Renal pelvis (tissue), 4 donors: ENCODE data around the gene CIPC. TPM values are rescaled to one million over a fixed set of nuclear protein-coding genes. Genes with fewer than 3 reads are reported as not detected.

Source experiments
- DNase-seq: peaks from one replicate; pipeline ENCODE4 v3.0.0-alpha.2; 2013
- polyA plus RNA-seq, 3 donors: library from polyadenylated mRNA; unstranded; fragments of 120-200 nt; gene quantifications; one replicate each; pipeline ENCODE4 v1.2.1, GENCODE V29; 2013; ENCODE audit not compliant: insufficient read length in 3 of 3

Gene CIPC
- polyA plus RNA-seq, 3 donors: 19.6 to 26.7 (median 24.5) TPM

GRCh38 chr14:77098529-77099353, 683 bp downstream of the CIPC start:
- DNase-seq: no peak

DNA sequence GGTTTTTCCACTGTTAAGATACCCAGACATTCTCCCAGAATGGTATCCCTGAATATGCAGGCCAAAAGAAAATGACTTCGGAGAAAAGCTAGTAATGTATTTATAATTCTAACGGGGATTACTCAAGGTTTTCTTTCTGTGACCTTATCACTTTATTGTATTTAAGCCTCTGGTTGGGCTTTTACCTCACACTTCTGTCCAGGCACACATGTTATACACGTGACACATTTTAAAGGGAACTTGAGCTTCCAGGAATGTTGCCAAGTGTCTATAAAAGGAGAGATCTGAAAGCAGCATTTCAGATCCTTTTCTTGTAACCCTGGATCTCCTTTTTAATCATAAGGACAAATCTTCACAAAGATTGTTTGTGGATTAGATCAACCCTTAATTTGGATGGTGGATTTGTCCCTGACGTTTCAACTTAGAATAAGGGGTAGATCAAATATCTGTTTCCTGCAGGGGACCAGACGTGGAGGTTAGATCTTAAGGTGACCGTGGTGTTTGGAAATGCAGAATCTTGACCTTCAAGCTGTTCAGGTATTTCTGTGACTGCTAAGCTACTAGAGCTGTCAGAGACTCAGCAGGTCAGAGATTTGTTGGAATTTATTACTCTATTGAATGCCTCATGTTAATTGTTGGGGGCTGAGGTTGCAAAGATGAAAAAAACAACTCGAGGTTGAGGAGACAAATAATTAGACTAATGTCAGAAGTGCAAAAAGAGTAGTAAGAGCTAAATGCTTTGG, 1.5 kb downstream of the CIPC start:
- DNase-seq: peak; percentile 58

DNA sequence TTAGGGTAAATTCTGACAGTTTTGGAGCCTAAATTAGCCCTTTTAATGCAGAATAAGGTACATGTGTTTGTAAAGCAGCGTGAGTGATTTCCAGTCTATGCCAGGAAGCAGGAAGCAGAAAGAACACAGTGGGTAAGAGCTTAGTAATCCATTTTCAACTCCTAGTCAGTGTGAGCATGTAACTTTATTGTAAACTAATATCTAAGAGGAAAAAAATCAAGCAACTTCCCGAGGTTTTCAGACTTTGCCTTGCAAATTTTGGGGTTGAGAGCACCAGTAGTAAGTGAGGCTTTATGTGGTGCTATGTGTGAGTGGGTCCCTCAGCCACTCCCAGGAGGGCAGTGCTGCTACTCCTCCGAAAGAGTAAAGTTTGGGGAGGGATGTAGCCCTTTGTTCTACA, 2.9 kb downstream of the CIPC start:
- DNase-seq: no peak

DNA sequence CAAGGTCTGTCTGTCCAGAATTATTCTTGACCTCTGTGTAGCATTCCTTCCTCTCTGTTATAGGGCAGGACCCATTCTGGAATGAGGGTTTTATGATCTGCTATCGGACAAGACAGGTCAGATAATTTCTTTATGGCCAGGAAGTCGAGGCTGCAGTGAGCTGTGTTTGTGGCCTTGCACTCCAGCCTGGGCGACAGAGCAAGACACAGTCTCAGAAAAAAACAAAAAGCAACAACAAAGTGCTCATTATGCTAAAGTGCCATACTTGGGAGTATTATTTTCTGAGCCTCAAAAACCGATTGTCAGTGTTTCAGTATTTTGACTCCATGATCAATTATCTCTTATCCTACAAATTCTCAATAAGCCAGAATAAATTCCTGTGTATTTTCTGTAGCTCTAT, 4.1 kb downstream of the CIPC start:
- DNase-seq: no peak

GRCh38 chr14:77103475-77103874, 5.4 kb downstream of the CIPC start:
- no peak for DNase-seq

GRCh38 chr14:77103951-77104350, 5.9 kb downstream of the CIPC start:
- no peak for DNase-seq

DNA sequence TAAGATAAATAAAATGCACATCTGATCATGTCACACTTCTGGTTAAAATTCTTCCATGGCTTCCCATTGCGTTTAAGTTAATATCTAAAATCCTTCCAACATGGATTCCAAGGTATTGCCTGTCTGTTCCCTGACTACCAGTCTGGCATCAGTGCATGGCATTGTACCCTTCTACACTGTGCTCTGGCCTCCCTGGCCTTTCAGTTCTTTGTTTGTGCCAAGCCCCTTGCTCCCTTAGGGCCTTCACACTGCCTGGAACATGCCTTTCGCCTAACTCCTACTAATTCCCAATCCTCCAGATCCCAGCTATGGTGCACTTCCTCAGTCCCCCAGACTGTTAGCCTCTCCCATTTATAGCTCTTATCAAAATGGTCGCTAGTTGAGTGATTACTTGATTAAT, 6.3 kb downstream of the CIPC start:
- no peak for DNase-seq

DNA sequence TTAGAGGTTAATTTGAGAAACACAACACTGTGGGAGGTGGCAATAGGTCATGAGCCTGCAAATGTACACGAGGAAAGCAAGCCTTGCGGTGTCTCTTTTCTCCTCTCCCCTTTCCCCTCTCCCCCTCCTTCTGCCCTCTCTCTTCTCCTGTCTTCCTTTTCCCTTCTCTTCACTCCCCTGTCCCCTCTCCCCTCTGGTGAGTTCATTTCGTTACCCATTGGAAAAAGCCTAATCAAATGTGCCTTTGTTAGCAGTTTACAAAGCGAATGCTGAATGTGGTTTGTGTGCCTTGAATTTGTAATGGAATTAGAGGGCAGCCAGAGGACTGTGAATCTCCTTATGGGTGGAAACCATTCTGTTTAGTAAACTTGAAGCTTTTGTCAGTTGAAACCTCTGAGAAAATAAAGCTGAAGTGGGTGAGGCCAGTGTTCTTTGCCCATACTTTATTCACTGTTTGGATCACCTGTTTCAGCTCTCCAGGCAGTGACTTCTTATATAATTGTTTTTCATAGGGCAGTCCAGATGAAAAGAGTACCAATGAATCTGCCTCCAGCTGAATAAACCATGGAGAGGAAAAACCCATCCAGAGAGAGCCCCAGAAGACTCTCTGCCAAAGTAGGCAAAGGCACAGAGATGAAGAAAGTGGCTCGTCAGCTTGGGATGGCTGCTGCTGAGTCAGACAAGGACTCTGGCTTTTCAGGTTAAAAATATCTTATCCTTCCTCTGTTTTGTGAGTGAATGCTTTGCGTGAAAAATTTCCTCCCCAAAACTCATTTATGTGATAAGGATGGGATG, 7.3 kb downstream of the CIPC start:
- no peak for DNase-seq

DNA sequence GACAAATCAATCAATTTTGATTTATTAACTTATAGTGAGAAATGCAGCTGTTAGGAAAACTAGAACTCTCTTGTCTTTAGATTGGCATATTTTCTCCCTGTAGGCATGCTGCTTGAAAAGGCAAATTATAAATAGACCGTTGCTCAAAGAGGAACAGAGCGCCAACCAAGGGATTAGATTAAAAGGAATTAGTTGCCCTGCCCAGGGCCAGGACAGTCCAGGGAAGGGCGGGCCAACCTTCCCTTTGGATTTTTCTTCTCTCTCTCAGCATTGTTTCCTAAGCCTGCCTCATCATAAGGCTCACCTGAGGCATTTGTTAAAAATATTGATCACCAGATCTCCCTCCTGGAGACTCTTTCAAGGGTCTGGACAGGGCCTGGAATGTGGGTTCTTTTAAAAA, 8.6 kb downstream of the CIPC start:
- no peak for DNase-seq

DNA sequence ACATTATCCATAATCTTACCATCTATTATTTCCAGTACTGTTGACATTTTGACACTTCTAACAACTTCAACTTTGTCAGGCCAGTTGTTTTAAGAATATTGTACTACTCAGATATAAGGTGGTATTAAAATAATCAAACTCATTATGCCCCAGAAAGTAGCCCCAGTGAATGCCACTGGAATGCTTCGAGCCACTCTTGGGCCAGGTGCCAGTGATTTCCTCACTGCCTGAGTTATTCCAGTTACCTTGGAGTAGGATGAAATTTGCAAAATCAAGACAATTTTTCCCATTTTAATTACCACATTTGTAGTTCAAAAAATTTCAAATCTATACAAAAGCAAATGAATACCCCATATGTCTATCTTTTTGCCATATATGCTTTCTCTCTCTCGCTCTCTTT, 9.2 kb downstream of the CIPC start:
- no peak for DNase-seq

- no peak for DNase-seq
Measured at GRCh38 chr14:77108753-77109152, 10.7 kb downstream of the CIPC start.

DNA sequence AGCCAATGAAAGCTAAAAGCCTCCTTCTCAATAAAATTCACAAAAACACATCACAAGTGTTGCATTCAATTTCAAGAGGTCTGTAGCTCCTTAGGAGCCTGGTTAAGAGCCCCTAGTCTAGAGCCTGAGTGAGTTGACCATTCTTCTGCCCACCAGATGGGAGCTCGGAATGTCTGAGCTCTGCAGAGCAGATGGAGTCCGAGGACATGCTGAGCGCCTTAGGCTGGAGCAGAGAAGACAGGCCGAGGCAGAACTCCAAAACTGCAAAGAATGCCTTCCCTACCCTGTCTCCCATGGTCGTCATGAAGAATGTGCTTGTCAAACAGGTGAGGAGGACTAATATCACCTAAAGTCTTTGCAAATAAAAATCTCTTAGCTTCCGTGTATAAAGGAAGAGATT, 11.6 kb downstream of the CIPC start:
- no peak for DNase-seq

GRCh38 chr14:77110286-77110685, 12.2 kb downstream of the CIPC start:
- no peak for DNase-seq

DNA sequence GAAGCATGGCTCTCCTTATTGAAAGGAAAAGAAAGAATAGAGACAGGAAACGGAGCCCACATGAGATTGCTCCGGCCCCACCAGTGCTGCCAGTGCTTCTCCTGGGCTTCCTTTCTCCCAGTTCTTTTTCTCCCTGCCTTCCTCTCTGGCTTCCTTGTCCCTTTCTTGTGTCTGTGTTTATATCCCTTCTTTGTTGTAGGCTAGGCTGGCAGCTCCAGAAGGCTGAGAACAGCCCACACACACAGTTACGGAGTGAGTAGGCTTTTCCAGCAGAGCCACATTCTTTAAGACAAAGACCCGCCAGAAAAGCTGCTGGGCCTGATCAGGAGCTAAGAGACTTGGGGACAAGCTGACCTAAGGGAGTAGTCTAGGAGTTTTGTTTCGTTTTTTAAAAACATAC, 13.0 kb downstream of the CIPC start:
- DNase-seq: no peak

- no peak for DNase-seq
Measured at GRCh38 chr14:77113644-77114043, 15.6 kb downstream of the CIPC start.

DNA sequence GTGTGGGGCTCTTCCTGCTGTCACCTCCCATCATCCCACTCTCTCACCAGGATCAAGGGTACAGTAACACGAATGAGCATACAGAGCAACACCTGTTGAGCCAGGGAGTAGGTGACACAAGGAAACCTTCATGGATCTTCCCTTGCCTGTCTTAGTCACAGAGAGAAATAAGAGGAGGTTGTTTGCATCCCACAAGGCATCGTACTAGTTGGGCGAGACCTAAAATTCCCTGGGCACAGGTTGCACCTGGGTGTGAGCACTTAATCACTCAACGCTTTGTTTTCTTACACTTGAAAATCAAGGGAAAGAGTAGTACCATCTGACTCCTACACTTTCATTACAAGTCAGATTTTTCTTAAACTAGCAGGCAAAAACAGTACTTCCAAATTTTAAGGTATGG, 16.6 kb downstream of the CIPC start:
- no peak for DNase-seq

DNA sequence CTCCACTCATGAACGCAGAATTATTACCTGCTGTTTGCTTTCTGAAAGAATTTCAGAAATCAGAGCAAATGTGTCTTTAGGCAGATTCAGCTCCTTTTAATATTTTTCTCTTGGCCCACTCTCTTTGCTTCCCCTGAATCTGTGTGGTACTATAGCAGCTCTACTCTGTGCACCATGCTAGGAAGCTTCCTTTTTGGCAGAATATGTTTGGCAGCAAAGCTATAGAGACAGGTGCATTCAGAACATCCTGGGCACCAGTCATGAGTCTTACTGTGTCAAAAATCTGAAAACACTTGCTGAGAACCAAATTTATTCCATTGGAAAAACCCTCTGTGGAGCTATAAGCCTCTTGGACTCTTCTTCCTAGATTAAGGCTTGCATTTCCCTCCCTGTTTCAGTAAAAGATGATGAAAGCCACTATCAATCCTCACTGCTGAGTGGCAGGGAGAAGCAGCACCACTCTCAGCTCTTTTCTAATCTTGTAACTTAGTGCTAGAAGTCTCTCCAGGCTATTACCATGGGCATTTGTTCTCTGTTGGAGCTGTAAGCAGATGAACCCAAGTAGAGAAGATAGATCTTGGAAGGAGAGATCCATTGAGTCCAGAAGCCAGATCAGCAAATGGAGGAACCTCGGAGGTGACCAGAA, 18.2 kb downstream of the CIPC start:
- DNase-seq: no peak

DNA sequence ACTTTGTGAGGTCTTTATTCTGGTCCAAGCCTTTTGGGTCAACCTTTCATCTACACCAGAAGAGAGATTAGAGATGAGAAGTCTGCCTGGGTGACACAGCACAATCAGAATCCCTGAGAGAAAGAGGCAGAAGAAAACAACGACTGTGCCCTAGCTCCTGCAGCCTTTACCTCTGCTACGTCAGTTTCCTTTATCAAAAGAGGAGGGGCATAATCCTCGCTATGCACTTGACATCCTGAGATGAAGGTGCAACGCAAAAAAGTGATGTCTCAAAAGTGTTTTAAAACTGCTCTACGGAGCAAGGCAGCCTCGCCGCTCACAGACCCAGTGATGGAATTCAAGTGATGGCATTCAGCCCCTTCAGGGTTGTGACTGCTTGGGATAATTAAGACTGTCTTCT, 21.8 kb downstream of the CIPC start:
- DNase-seq: no peak

DNA sequence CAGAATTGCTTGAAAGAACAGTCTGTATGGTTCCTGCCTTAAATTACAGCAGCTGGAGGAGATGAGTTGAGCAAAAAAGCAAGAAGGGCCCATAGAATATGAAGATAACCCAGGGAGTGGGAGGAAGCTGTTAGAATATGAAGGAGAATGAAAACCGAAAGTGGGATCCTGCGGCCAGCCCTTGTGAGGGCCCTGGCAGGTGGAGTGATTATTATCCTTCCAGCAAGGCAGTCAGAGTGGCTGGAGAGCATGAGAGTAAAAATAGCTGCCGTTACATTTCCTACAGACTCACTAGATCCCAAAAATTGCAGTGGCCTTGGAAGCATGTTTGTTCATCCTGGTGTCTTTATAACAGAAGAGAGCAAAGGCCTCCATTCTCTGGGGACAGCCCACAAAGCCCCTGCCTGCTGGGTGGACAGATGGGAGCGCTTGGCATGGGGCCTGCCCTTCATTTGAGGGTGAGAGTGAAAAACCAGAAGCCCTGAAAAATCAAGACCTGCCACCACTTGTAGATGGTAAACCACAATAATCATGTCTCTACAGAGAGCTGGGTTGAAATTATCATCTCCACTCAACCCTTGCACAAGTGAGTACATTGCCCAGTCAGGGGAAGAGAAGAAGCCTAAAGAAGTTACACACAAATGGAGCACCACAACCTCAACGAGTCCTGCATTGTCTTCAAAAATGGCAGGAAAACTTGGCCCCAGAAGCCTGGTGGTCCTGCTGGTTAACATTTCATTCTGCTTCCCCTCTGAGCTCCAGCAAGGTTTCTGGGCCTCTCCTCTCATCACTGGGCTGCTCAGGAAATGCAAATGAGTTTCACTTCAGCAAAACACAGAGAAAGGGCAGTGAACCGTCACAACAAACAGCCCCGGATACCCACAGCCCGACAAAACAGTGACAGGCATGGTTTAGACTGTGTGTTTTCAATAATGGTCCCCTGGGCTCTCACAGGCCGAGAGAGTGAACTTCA, 23.0 kb downstream of the CIPC start:
- DNase-seq: no peak

GRCh38 chr14:77122526-77123125, 24.6 kb downstream of the CIPC start:
- no peak for DNase-seq
